Activated gamma-delta T cell treated with Interleukin-2 at 50 U/mL for 16 hours (primary cell): Measurements from ENCODE around the gene C10orf90.

ENCODE experiments used
- DNase-seq: peaks from one replicate; pipeline ENCODE4 v3.0.0-alpha.2; 2020

Gene C10orf90, protein sequence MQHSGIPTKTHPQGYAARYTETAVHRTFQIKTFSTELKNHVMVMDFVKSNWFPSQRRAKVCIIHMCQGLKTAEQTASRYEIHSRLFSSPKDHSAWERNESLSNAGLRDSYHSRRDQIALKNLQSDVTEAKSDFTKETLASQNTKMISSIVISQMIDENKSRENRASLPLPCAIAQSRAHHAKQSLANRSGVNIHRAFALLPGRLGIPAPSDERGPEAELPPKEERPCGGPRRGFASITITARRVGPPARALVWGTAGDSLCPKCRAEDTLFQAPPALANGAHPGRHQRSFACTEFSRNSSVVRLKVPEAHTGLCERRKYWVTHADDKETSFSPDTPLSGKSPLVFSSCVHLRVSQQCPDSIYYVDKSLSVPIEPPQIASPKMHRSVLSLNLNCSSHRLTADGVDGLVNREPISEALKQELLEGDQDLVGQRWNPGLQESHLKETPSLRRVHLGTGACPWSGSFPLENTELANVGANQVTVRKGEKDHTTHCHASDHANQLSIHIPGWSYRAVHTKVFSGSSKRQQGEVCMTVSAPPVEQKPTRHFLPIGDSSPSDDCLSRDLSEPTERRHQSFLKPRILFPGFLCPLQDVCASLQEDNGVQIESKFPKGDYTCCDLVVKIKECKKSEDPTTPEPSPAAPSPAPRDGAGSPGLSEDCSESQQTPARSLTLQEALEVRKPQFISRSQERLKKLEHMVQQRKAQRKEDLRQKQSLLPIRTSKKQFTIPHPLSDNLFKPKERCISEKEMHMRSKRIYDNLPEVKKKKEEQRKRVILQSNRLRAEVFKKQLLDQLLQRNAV

DNA sequence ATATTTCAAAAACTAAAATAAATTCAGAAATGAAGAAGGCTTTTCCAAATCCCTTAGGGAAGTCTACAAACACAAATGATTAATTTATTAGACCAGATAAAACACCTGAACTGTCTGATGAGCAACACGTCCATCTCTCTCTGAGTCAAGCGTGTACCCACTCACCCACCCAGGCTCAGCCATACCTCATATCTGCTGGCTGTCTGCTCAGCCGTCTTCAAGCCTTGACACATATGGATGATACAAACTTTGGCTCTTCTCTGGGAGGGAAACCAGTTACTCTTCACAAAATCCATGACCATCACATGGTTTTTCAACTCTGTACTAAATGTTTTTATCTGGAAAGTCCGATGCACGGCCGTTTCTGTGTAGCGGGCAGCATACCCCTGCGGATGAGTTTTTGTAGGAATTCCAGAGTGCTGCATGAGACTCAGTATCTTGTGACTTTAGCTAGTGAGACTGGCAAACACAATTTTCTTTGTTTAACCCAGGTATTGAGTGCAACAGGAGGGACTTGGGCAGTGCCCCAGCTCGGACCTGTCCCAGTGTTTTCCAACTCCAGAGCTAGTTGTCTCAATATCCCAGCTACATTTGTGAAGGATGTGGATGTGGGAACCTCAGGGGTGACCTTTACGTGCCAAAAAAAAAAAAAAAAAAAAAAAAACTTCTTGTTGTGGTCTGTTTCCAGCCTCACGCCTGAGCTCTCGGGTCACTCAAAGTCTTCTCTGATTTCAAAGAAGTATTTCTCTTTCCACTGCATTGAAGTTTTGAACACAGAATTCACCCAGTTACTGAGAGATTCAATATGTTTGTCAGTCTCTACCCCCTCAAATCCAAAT is at the start of gene C10orf90:
Gene C10orf90 (minus strand): TSS at position 638 of the 839 bp plus-strand sequence. CDS start 213 bp downstream, at position 425.
- no peak for DNase-seq

DNA sequence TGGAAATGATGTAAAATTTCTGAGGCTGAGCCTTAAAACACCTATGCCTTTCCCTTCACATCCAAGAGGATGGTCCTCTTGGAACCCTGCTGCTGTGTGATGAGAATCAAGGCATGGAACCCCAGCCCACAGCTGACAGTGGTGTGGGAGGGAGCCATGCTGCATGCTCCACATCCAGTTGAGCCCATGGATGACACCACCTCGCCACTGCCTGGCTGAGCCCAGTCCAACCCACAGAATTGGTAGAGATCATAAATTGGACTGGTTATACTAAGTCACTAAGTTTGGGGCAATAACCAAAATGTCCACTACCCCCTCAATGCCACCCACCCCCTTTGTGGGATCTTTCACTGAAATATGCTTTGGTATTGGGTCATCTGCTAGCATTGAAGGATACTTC is 45.9 kb upstream of the C10orf90 start:
- no peak for DNase-seq

DNA sequence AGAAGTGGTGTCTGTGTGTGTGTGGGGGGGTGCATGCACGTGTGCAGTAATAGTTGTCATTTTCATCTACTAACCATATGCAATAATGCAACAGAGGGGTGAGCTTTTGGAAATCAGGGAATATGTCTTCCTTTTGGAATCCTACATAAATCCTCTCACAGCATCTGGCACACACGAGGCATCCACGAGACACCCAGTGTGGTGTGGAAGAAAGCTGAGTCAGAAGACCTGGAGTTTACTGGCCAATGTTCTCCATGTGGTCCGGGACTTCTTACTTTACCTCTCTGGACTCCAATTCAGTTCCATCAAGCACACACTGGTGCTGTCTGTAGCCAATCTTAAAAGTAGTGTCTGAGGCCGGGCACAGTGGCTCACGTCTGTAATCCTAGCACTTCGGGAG is 43.1 kb upstream of the C10orf90 start:
- DNase-seq: no peak

DNA sequence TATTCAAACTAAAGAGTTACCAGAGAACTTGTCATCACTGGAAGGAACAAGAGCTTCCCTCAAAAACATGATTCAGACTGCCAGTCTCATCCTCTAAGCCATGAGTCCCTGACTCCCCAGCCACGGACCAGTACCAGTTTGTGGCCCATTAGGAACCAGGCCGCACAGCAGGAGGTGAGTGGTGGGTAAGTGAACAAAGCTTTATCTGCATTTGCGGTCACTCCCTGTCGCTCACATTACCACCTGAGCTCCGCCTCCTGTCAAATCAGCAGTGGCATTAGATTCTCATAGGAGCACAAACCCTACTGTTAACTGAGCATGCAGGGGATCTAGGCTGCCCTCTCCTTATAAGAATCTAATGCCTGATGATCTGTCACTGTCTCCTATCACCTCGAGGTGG is 42.2 kb upstream of the C10orf90 start:
- DNase-seq: no peak

DNA sequence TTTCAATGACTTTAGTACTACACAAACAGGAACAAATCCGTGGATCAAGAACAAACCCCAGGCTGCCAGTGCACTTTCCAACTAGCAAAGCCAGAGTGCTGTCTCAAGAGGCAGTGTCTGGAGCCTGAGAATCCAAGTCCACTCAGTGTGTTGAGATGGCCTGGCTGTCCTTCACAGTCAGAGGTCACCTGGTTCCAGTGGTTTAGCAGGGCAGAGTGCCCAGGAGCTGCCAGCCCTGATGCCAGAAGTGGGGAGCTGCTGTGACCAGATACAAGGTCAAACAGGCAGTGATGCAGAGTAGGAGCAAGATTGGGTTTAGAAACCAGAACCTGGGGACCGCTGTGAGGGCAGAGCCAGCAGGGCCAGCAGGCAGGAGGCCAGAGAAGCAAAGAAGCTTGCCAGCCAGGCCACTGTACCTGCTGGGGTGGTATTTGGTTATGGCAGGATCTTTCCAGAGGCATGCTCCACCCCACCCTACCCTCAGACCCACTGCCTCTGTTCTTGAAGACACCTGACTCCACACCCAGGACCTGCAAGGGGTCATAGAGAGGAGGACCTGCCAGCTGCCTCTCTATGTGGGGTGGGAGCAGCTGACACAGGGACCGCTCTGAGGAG is 35.6 kb upstream of the C10orf90 start:
- DNase-seq: no peak

DNA sequence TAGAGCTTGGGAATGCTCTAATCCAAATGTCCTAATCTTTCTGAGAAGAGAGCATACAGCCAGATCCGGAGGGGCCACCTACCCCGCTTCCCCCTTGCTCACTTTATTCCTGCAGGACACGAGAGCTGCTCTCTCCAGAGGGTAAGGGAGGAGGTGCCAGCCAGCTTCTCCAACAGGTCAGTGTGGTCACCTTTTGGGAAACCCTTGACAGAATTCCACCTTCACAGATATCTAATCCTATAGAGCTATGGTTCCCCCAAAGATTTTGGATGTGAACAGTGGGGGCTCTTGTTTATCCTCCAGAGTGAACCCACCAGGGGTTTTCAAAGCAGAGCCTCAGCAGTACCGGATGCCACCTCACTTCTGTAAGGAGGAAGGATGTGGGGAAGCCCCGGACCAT is 34.6 kb upstream of the C10orf90 start:
- DNase-seq: no peak

DNA sequence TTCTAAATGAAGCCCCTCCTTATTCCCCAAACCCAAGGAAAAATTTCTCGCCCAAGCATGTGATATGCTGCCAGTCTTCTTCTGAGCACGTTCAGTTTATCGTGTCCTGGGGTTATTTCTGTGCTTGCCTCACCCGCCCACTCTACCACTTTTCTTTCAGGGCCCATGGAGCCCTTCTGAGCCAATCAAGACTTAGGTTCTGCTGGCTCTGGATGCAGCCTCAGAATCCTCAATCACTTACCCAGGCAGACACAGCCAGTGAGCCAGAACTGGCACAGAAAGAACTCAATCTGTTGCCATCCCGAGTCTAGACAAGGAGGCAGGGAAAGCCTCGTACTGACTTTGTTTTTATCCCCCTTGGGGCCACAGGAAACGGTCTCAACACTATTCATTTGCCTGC is 34.2 kb upstream of the C10orf90 start:
- DNase-seq: no peak

DNA sequence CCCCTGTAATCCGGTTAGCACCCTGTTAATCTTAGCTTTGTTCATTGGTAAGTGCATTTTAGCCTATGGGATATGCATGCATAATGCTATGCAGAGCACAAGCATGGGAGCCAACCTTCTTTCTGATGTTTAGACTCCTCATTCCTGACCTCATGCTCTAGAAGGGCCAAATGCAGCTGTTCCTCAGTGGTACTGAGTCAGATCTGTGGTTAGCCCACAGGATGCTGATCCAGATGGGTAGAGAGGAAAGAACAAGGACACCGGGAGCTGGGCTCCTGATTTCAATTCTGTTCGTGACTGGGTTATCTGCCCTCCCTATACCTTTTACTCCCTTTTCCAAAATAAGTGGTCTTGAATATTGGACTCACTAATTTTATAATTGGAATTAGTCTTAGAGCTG is 31.7 kb upstream of the C10orf90 start:
- no peak for DNase-seq

DNA sequence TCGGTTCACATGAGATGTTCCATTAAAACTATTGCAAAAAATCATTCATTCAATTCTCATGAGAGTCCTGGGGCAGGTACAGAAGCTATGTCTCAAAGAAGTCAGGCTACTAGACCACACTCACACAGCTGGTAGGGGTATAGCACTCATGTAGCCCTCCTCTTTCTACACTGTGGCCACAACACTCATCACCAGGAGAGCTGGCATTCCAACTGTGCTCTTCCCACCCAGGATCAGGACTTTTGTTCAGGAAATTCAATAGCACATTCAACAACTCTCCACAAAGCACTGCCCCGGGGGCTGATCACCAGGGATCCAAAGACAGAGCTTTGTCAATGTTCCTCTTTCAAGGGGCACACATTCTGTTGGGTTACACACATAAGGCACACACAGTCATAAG is 31.0 kb upstream of the C10orf90 start:
- DNase-seq: no peak

DNA sequence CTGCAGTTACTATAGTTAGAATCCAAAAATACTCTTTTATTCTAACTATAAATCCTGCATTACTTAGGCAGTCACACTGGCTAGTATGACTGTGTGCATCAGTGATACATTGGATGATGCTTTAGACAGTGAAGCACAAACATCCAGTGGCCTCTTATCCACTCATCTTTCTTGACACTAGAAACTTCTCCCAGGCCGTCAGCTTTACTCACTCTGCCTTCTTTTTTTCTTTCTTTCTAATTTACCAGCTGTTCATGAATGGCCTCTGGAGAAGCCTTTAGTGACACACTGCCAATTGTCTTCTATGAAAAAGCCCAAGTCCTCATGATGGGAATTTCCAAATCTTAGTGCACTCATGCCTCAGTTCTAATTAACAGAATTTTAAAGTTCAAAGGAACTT is 26.2 kb upstream of the C10orf90 start:
- DNase-seq: no peak

DNA sequence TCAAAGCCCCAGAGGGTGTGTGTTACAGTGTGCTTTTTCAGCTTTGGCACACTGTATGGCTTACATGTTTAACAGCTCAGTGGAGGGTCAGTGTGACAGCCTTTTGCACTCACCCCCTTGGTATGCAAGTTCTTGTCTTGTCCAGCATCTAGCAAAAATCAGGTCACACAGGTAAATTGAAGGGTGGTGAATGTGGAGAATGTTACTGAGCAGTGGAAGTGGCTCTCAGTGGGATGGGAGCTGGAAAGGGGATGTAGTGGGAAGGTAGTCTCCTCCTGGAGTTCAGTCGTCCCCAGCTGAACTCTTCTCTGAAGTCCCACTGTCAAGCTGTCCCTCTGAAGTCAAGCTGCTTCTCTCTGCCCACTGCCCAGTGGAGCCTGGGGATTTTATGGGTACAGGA is 21.0 kb upstream of the C10orf90 start:
- DNase-seq: no peak

DNA sequence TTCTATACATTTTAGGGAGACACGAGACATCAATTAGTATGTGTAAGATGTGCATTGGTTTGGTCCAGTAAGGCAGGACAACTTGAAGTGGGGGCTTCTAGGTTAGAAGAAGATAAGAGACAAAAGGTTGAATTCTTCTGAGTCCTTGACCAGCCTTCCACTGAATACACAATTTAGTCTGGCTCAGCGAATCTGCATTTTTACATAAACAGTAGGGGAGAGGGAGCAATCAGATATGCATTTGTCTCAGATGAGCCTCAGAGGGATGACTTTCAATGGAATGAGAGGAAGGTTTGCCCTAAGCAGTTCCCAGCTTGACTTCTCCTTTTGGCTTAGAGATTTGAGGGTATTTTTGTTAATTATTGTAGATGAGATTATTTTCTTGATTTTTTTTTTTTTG is 20.0 kb upstream of the C10orf90 start:
- no peak for DNase-seq

DNA sequence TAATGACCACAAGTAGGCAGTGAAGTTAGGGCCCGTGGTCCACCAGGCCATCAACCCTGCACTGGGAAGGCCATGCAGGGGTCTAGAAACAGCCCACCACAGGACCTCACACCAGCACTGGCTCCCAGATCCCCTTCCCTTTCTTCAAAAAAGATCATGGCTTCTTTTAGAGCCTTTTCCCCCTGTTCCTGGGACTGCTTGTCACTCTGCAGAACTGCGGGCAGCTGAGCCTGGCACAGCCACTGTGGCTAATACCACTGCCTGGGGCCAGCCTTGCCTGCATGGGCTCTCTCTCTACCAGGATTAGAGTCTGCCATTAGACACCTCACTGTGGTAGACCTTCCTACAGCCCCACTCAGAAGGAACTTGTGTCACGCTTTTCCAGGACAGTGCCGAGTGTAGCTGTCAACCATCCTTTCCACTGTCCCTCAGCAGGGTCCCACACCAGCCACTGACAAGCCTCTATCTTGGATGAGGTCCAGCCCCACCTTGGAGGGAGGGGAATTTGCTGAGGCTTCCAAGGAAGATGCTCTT is 19.0 kb upstream of the C10orf90 start:
- no peak for DNase-seq

DNA sequence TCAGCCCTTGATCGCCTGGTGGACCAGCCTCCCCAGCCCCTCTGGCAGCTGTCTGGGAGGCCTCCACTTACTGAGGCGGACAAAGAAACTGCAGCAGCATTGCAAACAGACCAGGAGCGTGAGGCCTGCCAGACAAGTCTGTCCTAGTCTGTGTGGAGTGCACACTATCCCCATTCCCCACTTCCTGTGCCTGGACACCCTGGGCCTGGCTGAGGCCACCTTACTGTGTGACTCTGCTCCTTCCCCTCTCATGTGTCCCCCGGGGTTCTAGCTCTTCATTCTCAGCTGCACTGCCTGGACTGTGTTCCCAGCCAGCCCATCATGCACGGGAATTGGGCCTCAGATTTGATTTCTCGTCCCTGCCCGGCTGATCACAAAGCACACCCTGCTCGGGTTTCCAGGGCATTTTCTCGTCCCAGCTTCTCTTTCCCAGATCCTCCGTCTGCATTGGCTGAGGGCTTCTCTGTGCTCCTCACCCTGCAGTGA is 16.7 kb upstream of the C10orf90 start:
- DNase-seq: no peak

DNA sequence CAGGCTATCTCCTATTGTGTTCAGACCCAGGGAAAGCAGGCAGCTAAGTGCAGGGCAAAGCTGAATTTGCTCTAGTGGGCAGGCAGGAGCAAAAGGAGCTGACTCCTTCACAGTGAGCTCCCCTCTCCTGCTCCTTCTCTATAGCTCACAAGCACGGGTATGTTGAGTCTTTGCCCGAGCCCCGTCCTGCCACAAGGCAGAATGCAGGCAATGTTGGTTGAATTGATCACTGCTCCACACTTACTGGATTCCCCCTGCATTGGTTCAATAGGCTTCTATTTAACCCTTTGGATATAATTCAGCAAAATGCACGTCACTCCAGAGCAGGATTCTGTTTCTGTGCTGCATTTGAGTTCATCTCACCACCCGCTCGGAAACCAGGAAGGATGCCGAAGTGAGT is 16.2 kb upstream of the C10orf90 start:
- DNase-seq: no peak

DNA sequence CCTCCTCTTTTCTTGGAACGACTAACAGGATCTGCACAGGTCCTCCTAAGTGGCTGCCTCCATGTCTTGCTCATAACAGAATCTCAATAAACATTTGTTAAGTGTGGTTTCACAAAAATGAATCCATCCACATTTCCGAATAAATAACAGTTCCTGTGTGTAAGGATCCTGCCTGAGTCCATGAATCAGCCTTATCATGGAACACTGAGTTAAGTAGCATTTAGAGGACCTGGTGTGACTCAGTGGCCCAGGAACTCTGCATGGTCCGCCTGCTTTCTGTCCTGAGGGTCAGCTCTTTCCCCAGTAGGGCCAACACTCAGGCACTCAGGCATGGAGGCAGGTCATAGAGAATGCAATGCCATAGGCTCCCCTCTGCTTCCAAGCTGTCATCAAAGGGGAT is 15.8 kb upstream of the C10orf90 start:
- no peak for DNase-seq

DNA sequence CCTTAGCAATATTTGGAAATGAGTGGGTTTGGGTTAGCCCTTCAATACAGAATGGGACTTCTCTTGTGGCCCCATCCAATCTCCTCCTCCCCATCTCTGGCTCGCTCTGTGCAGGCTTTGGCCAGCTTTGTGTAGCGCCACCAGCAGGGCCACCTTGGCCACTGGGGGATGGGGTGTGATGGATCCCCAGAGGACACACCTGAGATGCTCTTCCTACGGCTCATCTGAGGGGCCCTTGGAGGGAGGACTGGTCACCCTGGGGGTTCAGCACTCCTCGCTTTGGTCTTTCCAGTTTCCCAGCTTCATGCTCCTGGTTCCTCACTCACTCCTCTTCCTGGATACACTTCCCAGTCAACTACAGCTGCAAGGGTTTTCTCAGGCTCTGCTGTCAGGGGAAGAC is 15.3 kb upstream of the C10orf90 start:
- no peak for DNase-seq

DNA sequence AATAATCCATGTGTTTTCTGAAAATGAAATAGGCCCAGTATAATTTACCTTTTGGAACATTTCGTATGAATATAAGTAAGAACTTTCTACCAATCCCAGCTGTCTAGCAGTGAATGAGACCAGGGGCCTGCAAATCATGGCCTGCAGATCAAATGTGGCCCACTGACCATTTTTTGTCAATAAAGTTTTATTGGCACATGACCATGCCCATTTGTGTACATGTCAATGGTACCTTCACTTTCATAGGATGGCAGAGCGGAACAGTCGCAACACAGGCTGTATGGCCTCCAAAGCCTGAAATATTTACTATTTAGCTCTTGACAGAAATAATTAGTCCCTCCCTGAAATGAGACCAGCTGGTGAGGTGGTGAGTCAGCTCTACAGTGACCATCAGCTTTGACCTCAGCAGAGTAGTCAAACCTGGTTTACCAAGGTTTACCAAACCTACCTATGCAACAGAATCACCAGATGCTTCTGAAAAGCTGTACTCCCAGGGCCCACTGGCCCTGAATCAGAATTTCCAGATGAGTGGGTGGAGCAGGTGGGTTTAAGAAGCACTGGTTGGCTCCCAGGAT is 13.8 kb upstream of the C10orf90 start:
- no peak for DNase-seq

DNA sequence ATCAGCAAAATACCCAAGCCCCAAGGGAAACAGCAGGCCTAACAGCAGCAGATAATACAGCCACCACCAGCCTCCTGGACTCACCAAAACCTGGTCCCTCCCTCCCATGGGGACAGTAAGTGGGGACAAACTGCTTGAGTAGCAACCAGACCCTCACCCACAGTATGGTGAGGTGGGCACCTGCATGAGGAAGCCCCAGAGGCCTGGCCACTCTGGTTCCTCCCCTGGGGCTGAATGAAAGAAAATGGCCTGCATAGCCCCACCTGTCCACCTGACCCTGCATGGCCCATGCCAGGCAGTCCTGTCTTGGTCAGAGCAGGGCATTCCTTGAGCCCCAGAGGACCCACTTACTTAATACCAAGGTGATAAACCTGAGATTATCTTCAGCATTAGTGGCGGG is 13.0 kb upstream of the C10orf90 start:
- no peak for DNase-seq

DNA sequence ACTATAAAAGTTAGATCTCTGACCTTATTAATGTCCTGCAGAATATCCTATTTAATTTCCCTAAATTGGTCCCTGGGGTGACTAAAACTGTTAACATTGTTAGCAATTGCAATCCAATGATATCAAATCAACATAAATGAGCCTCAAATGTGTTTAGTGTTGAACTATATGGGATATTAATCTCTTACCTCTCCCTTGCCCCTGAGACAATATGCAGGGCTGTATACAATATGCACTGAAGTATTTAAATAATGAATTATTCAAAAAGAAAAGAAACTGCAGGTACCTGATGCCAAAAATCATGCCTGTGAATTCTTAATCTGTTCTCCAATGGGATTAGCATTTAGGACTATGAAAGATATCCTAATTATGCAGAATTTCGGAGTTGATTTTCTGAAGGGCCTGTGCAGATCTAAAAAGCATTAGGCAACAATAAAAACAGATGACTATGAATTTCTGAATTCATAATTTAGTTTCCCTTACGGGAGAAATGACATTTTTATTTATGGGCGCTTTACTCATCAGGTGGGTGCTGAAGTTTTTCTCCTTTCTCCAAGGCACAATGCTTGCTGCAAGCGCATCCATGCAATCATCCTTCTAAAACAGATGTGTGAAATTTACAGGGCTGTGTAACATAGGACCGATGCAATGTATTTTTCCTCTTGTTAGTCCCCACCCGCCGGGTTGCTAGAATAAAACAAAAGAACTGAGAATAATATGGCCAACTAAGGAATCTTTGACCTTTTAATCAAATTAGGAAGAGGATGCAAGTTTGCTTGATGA is 5.4 kb upstream of the C10orf90 start:
- no peak for DNase-seq
